Osteocyte (in vitro differentiated cells): ENCODE measurements around the gene HYAL2. TPM values are rescaled to one million over a fixed set of nuclear protein-coding genes. Genes with fewer than 3 reads are reported as not detected.
"Not testable (repeated sequence)": the region's sequence is repeated elsewhere in the genome, so short reads cannot be mapped to it uniquely, and the experiment has no call there.

Source experiments
- DNase-seq: peaks from one replicate; pipeline ENCODE4 v3.0.0; 2021; ENCODE audit warnings: mixed read lengths; ENCODE audit not compliant: unreplicated experiment; ENCODE audit errors: extremely low spot score
- H3K27ac Mint-ChIP-seq: one replicate; pipeline ENCODE4 v1.8.0; 2021; ENCODE audit warnings: mild to moderate bottlenecking, mixed read lengths; ENCODE audit not compliant: unreplicated experiment
- H3K27me3 Mint-ChIP-seq: one replicate; pipeline ENCODE4 v1.8.0; 2021; ENCODE audit warnings: mixed read lengths; ENCODE audit not compliant: unreplicated experiment
- H3K36me3 Mint-ChIP-seq: one replicate; pipeline ENCODE4 v1.8.0; 2021; ENCODE audit warnings: mixed read lengths; ENCODE audit not compliant: unreplicated experiment
- H3K4me1 Mint-ChIP-seq: one replicate; pipeline ENCODE4 v1.8.0; 2021; ENCODE audit warnings: mixed read lengths; ENCODE audit not compliant: unreplicated experiment
- H3K4me3 Mint-ChIP-seq: one replicate; pipeline ENCODE4 v1.8.0; 2021; ENCODE audit warnings: mild to moderate bottlenecking, moderate library complexity, mixed read lengths; ENCODE audit not compliant: unreplicated experiment
- H3K9me3 Mint-ChIP-seq: one replicate; pipeline ENCODE4 v1.8.0; 2021; ENCODE audit warnings: mixed read lengths; ENCODE audit not compliant: unreplicated experiment
- CTCF ChIP-seq: fragments of 200-600 bp; sonication (generic); IDR thresholded peaks from 2 replicates; pipeline ENCODE4 v1.5.0; 2021; ENCODE audit warnings: antibody characterized with exemption, mild to moderate bottlenecking, moderate library complexity
- total RNA-seq: library from RNA; stranded (reverse); gene quantifications from 2 replicates; pipeline ENCODE4 v1.2.1, GENCODE V29; 2021

The HYAL2 gene
- total RNA-seq, 1 donor from 2014 or later: 37.0 TPM

GRCh38 chr3:50275141-50275995, 47.2 kb downstream of the HYAL2 start:
- peaks cover 16% of the 10 kb centered on the region for H3K27me3 Mint-ChIP-seq
- H3K9me3 Mint-ChIP-seq: no peaks in the 10 kb centered on the region
- DNase-seq: no peak
- no peak overlapping the region for H3K4me3 Mint-ChIP-seq
- no peak for TF ChIP-seq CTCF
- H3K4me1 Mint-ChIP-seq: peaks cover 17% of the 10 kb centered on the region
- H3K27ac Mint-ChIP-seq: no peak overlapping the region
- no peaks in the 10 kb centered on the region for H3K36me3 Mint-ChIP-seq

- no peak for DNase-seq
- no peaks in the 10 kb centered on the region for H3K9me3 Mint-ChIP-seq
- no peaks in the 10 kb centered on the region for H3K36me3 Mint-ChIP-seq
- H3K27me3 Mint-ChIP-seq: peaks cover 16% of the 10 kb centered on the region
- no peak overlapping the region for H3K4me3 Mint-ChIP-seq
- H3K4me1 Mint-ChIP-seq: peaks cover 23% of the 10 kb centered on the region
- TF ChIP-seq CTCF: peak; percentile 74
- H3K27ac Mint-ChIP-seq: no peak overlapping the region
Observed at GRCh38 chr3:50274371-50275104, 48.0 kb downstream of the HYAL2 start.

- Mint-ChIP-seq H3K27me3 (peaks cover 16% of the 10 kb centered on the region), H3K9me3 (no peaks in the 10 kb centered on the region), H3K36me3 (no peaks in the 10 kb centered on the region), H3K4me3 (no peak overlapping the region), H3K4me1 (peaks cover 31% of the 10 kb centered on the region), H3K27ac (no peak overlapping the region)
- DNase-seq: no peak
- no peak for TF ChIP-seq CTCF
Observed at GRCh38 chr3:50273689-50274065, 48.9 kb downstream of the HYAL2 start.

GRCh38 chr3:50272911-50273688, 49.4 kb downstream of the HYAL2 start:
- TF ChIP-seq CTCF: peak; percentile 98
- Mint-ChIP-seq H3K4me3 (peak overlapping the region; percentile 41), H3K27me3 (peaks cover 16% of the 10 kb centered on the region), H3K27ac (no peak overlapping the region), H3K4me1 (peaks cover 37% of the 10 kb centered on the region), H3K9me3 (no peaks in the 10 kb centered on the region), H3K36me3 (no peaks in the 10 kb centered on the region)
- DNase-seq: peak; percentile 95

GRCh38 chr3:50272538-50272910, 50.0 kb downstream of the HYAL2 start:
- not testable (repeated sequence) for H3K27ac Mint-ChIP-seq, H3K4me3 Mint-ChIP-seq, H3K36me3 Mint-ChIP-seq, DNase-seq, H3K9me3 Mint-ChIP-seq
- peaks cover 16% of the 10 kb centered on the region for H3K27me3 Mint-ChIP-seq
- H3K4me1 Mint-ChIP-seq: peaks cover 43% of the 10 kb centered on the region
